COLO829 (cell line): Measurements from ENCODE around the gene ZNF544.

Experiments
- DNase-seq: peaks from one replicate; pipeline ENCODE4 v3.0.0; 2012; ENCODE audit warnings: low spot score

The ZNF544 gene

DNA sequence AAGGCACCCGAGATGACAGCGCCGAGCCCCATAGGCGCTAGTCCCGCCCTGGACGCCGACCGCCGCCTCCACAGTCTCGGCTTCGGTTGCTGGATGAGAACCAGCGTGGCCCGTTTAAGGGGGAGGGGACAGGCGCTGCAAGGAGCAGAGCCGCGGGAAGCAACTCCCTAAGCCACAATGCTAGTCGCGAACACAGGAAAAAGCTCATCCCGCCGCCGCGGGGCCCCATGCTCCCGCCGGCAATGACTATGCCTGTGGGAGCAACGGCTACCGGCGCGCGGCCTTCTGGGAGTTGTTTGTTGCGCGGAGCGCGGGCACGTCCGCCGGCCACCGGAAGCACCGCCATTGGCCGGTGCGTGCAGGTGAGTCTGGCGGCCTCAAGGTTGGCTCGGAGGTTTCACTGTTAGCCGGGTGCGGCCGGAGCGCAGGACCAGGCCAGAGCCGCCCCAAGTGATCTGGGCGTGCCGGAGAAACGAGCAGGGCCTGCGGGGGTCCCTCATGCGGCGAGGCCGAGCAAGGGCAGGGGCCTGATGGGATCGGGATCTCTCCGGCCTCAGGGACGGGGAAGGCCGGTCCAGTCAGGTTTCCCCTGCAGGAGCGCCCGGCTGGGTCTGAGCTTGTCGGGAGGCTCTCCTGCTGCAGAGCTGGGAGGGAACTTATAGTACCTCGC, at the start of gene ZNF544:
Gene ZNF544 (plus strand): TSS at position 330 of the 670 bp plus-strand sequence. CDS start 15,110 bp downstream, outside the sequence.
- DNase-seq = peak; percentile 10

DNA sequence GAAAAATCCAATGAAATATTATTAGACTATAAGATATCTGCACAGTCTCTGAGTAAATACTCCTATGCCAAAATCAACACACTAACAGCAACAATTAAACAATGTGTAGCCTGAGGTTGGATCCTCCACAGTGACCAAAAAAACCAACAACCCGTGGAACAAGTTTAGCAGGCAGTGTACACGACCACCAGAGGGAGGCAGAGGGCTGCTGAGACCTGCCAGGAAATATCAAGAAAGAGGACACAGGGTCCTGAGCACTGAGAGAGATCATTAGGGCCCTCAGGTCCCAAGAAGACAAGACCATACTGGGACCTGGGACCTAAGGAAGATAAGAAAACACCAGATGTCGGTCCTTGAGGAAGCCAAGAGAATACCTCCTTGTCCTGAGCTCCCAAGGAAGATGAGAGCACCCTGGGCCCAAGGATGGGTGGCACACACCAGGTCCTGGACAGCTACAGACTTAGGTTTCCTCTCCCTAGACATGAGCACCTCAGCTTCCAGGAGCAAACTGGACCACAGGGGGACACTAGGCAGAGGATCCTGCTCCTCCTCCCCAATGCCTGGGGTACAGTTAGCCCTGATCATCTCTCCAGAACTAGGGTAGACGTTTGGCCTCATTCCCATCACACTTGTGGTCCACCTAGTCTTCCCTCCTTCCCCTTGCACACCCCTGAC, 46.7 kb upstream of the ZNF544 start:
- no peak for DNase-seq

DNA sequence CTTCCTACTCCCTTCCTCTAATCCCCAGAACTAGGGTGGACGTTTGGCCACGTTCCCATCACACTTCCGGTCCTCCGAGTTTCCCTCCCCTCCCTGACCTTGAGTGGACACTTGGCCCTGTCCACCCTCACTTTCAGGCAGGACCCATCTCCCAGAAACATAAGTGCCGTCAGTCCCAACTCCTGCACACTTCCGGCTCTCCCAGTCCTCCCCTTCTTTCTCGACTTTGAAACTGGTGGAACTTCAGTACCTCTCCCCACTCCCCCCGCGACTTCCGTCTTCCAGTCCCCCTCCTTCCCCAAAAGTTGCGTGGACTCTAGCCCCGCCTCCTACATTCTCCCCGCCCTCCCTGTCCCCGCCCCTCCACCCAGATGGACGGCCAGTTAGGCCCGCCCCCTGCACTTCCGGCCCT, 46.1 kb upstream of the ZNF544 start:
- no peak for DNase-seq

DNA sequence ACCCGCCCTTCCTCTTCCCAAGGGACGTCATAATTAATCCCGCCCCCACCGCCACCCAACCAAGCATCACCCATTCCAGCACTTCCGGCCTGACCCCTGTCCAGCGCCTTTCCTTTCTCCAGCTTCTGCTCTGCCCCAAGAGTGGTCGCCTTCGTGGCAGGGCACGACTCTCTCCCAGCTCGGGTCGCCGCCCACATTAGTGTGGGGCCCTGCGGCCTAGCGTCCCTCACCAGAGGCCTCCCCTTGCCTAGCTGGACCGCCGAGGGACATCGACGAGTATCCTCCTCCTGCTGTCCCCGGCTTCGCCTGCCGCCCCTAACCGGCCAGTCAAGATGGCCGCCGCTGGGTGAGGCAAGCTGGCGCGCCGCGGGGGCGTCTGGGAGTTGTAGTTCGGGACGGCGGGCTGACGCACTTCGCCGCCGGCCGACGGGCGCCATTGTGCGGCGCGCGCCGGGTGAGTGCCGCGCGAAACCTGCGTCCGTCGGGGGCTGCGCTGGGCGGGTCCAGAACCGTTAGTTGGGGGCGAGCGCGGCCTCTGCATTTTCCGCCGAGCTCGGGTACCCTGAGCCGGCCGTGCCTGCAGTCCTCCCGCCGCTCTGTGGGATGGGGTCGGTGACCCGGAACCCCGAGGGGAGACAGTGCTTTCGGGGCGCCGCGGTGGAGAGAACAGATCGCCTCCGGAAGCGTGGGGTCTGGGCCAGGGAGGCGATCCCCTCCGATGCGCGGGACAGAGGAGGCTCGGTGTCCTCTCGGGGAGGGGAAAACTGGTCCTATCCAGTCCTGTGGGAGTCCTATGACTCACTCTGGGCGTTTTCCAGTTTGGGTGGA, 45.5 kb upstream of the ZNF544 start, which contains the start of gene ZNF274:
Gene ZNF274 (plus strand): TSS at position 73 of the 828 bp plus-strand sequence. CDS start 905 bp downstream, outside the sequence.
- DNase-seq = peak; percentile 94

DNA sequence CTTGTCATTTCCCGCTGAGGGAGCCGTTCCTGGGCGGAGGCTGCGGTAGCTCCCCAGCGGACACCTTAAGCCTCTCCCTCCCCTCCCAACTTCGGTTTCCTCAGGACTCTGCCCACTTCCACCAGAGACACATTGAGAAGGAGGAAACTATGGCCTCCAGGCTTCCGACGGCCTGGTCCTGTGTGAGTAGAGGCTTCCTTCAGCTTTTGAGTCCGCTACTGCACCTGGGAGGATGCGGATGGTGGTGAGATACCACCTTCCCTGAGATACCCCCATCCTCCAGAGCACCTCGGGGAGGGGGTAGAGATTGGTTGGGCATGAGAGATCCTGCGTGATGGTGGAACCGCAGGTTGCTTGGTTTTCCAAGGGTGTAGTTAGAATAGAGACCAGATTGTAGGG, 44.9 kb upstream of the ZNF544 start:
- no peak for DNase-seq

DNA sequence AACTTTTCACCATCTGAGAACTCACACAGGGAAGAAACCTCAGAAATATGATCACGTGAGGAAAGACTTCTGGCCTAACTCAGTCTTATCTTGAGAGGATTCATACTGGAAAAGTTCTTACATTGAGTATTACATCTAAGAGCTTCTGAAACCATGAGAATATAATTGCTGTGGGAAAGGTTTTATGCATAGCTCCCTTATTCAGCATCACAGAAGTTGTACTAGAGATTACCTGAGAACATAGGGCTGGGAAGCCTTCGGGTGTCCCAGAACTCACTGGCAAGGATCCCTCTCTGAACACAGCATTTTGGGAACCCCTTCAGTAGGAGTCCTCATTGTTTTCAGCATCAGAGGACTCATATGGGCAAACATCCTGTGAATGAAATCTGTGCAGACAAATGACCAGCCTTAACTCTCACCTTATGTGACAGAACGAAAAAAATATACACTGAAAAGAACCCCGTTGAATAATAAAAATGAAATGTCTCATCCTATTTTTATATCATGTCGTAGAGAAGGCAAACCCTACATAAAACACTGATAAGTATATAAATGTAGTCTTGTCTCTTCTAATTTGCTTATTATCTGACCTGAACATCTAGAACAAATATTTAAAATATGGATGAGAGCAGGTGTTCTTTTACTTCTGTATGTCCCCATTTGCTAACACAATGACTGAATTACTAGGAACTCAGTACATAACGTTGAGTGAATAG, 31.7 kb upstream of the ZNF544 start:
- no peak for DNase-seq

DNA sequence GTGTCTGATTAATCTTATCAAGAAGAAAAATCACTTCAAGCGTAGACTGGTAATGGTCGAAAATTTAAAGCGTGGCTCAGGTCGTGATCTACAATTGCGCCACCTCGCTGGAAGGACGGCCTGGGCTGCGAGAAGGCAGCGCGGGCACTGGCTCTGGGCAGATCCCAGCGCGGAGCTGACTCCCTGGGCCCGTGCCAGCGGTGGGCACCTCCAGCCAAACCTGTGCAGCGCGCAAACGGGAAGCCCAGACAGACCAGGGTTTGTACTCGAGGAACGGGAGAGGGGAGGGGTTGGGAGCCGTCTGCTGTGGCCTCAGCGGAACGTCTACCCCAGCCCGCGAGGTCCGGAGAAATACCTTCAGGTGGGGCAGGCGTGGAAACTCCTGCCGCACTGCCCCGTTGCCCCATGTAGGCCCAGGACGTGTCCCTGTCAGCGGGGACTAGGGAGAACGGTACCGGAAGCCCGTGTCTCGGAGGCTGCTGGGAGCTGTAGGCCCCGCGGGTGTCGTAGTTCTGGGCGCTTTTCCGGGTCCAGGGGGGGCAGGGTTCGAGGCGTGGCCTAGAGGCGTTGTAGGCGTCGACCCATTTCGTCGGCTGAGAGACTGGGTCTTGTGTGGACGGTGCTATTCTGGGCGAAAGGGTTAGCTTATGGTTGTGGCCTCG, 24.8 kb upstream of the ZNF544 start:
- DNase-seq = no peak

DNA sequence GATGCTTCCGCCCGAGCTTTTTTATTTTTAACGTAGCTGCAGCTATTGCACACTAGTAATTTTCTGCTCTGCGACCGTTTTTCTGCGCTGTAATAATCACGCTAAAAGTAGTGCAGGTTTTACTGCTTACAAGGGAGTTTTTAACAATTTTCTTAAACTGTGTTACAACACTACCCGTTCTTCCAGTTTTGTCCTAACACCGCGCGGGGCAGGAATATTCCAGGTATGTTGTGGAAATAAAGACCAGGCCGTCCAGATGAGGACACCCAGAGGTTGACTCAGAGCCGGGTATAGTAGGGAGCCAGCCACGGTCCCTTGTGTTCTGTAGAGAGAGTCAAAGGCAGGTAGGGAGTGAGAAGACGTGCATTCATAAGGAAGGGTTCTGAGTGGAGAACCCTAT, 24.1 kb upstream of the ZNF544 start:
- DNase-seq = no peak

DNA sequence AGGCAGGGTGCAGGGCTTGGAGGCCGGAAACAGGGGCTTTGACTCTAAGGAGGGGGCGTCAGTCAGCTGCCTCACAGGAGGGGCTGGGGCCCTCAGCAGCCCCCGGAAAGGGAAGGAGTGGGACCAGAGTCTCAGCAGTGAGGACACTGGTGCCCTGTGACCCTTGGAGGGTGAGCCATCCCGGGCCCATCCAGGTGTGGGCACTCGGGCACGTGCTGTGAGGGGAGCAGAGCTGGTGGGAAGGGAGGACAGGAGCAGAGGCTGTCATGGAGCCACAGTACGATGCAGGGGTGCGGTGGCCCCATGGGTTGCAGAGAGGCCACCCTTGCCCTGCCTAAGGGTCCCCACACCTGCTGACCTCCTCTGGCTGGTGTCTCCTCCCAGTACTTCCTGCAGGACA, 19.1 kb upstream of the ZNF544 start:
- no peak for DNase-seq

DNA sequence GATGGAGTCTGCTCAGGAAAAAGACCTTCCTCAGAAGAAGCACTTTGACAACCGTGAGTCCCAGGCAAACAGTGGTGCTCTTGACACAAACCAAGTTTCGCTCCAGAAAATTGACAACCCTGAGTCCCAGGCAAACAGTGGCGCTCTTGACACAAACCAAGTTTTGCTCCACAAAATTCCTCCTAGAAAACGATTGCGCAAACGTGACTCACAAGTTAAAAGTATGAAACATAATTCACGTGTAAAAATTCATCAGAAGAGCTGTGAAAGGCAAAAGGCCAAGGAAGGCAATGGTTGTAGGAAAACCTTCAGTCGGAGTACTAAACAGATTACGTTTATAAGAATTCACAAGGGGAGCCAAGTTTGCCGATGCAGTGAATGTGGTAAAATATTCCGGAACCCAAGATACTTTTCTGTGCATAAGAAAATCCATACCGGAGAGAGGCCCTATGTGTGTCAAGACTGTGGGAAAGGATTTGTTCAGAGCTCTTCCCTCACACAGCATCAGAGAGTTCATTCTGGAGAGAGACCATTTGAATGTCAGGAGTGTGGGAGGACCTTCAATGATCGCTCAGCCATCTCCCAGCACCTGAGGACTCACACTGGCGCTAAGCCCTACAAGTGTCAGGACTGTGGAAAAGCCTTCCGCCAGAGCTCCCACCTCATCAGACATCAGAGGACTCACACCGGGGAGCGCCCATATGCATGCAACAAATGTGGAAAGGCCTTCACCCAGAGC, 16.2 kb upstream of the ZNF544 start:
- DNase-seq = no peak

DNA sequence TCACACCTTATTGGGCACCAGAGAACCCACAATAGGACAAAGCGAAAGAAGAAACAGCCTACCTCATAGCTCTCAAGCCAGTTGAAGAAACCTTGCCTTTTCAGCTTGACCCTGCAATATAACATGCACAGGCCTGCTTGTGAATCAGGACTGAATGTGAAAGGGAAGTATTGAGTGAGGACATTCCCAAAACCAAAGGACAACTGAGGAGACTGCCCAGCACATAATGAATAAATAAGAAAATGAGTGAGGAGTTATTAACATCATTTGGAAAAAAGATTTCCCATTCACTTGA, 15.7 kb upstream of the ZNF544 start:
- DNase-seq = no peak

DNA sequence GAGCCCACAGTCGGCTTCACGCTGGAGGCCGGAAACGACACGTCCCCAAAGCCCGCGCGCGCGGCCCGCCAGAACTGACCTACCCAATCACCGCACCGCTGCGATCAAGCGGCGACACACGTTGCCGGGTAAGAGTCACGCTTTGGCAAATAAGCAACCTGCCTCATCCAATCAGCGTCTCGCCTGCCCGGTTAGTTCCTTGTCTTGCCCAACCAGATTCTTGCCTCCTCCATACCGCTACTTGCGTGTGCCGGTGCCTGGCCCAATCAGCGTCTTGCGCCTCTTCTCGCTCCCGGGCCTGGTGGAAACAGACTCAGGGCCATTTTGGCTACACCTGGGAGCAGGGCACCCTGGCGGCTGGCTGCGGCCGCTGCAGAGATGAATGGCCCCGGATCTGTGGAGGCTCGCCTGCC, 11.6 kb upstream of the ZNF544 start:
- no peak for DNase-seq

DNA sequence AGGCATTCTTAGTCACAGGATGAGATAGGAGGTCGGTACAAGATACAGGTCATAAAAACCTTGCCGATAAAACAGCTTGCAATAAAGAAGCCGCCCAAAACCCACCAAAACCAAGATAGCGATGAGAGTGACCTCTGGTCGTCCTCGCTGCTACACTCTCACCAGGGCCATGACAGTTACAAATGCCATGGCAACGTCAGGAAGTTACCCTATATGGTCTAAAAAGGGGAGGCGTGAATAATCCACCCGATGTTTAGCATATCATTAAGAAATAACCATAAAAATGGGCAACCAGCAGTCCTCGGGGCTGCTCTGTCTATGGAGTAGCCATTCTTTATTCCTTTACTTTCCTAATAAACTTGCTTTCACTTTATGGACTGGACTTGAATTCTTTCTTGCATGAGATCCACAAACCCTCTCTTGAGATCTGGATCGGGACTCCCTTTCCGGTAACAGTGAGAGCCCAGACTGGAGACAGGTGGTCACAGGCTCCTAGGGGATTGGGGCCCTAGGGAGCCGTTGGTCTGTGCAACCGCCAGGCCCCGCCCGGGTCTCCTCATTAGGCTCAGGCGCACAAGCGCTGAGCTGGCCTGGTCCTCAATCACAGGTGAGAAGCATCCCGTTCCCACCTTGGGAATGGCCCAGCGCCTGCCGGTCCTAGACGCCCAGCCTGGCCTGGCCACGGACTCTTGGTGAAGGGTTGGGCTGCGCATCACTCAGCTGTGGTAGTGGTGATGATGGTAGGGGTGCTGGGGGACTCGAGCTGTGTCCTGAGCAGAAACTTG, 10.9 kb upstream of the ZNF544 start:
- no peak for DNase-seq

DNA sequence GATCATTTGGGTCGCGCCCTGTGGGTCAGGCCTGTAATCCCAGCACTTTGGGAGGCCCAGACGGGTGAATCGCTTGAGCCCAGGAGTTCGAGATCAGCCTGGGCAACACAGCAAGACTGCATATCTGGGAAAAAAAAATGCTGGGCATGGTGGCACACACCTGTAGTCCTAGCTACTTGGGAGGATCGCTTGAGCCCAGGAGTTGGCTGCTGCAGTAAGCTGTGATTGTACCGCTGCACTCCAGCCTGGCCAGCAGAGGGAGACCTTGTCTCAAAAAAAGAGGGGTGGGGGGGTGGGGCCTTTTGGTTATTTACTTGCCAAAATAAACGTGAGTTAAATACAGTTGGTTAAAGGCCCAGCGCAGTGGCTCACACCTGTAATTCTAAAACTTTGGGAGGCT, 9.8 kb upstream of the ZNF544 start:
- DNase-seq = no peak

DNA sequence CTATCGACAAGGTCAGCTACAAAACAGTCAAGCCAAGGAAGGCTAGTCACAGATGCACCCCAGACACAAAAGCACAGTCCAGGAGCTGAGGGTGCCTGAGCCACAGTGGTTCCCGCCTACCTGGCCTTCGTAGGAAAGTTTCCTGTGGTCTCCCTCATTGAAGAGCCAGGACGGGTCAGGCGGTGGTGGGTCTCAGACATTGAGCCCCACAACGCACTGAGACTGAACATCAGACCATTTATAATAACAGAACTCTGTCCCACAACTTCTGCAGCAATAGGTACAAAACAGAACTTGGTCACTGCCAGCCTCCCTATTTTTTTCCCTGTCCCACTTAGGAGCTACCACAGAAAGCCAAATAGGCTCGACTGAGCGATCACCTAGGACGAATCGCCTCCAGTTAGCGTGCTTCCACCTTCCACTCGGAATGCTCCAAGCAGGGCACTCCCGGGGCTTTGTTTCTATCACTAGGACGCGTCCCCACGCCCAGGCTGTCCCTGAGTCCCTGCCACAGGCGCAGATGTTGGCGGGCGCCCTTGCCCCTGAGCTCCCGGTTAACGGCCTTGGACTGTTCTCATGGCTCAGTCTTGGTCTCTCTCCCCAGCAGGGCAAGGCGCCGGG, 640 bp upstream of the ZNF544 start:
- DNase-seq = no peak

DNA sequence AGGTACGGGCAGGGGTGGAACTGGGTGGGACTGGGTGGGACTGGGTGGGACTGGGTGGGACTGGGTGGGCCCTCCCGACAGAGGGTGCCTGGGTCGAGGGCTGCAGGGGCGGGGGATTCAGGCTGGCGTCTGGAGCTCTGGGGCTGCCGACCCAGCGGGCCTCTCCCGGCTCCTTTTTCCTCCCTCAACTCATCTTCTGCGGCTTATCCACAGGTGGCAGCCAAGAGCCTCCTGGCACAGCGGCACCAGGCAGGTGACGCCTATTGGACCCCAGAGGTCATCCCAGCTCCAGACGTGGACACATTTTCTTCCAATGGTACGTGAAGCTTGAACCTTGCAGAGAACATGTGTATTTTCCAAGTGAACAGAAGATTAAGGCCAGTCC, 533 bp downstream of the ZNF544 start:
- DNase-seq = no peak

DNA sequence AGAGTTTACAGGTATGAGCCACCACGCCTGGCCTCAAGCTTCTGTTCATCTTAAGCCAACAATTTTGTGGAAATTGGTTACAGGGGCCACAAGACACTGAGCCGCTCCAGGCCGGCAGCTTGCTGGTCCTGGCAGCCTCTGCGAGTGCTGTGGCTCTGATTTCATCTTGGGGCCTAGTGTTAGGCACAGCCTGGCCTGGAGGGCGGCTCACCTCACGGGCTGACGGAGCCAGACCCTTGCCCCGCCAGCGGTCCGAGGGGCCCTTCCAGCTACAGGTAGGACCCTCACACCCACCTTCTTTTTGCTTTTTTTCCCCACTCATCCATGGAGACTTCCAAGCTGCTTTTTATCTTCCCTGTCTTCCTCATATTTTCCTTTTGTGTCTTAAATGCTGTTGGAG, 8.6 kb downstream of the ZNF544 start:
- DNase-seq = no peak

DNA sequence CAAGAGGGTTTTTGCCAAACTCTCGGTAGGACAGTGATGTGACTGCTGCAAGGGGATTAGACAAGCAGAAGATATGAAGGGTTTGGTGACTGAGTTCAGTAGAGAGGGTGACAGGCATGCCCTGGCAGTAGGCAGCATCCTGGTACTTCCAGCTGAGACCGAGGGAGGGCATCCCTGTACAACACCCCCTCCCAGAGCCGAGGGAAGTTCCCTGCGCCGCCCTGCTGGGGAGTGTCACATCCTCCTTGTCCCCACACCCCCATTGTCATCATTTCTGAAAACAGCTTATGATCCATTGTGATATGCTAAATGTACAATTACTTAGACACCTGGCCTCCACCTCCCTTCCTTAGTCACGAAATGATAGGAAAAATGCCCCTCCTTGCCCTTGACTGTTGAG, 14.6 kb downstream of the ZNF544 start:
- DNase-seq = no peak

DNA sequence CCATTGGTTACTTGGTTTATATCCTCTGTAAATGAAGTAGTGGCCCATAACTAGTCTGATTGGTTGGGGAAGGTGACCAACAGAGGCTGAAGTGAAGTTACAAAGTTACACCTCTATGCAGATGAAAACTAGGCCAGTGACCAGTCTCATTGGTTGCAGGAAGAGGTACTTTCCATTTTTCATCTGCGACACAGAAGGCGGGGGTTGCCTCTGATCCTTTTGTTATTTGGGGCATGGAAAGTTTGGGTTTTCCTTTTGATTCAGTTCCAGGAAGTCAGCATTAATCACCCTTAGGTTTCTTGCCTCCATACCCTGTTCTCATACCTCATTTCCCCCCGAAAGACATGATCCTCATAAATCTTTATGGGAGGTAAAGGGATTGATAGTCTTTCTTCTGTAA, 20.2 kb downstream of the ZNF544 start:
- no peak for DNase-seq

DNA sequence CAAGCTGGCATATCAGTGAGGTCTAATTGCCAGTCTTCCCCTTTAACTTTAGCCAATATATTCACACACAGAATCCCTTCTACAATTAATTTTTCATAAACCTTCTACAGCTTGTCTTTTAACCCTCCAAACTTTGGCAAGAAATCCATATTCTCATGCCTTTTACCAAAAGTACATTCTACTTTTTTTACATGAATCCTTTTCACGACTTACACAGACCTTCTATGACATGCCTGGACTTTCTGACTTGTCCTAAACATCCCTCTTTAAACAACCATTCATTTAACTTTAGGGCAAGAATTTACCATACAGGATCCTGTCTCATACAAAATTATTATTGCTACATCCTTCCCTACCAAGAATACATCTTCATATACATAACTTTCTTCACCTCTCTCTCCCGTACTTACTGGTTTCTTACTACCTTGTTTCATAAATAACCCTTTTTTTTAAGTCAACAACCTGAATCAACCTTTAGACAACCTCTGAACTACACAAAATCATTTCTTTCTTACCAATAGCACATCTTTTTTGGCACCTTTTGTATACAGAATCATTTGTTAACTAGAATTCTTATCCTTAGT, 23.5 kb downstream of the ZNF544 start:
- DNase-seq = no peak
